Ishikawa (cell line): ENCODE data around the gene ZSCAN5B.

ENCODE experiments used
- CEBPB ChIP-seq: IDR thresholded peaks from 2 replicates; pipeline ENCODE4 v1.6.1; 2012
- CREB1 ChIP-seq: IDR thresholded peaks from 2 replicates; pipeline ENCODE4 v1.6.1; 2012; ENCODE audit warnings: low read depth
- EGR1 ChIP-seq: IDR thresholded peaks from 2 replicates; pipeline ENCODE4 v1.6.1; 2012
- EP300 ChIP-seq: IDR thresholded peaks from 2 replicates; pipeline ENCODE4 v1.6.1; 2012; ENCODE audit warnings: borderline replicate concordance
- FOXM1 ChIP-seq: IDR thresholded peaks from 2 replicates; pipeline ENCODE4 v1.6.1; 2012; ENCODE audit warnings: low read depth, borderline replicate concordance
- NFIC ChIP-seq: IDR thresholded peaks from 2 replicates; pipeline ENCODE4 v1.6.1; 2012
- RAD21 ChIP-seq: IDR thresholded peaks from 2 replicates; pipeline ENCODE4 v1.6.1; 2012; ENCODE audit warnings: low read depth
- REST ChIP-seq: IDR thresholded peaks from 2 replicates; pipeline ENCODE4 v1.6.1; 2012; ENCODE audit warnings: low read depth, mild to moderate bottlenecking
- TAF1 ChIP-seq: IDR thresholded peaks from 2 replicates; pipeline ENCODE4 v1.6.1; 2012; ENCODE audit warnings: low read depth, mild to moderate bottlenecking
- TCF12 ChIP-seq: IDR thresholded peaks from 2 replicates; pipeline ENCODE4 v1.6.1; 2012; ENCODE audit warnings: low read depth
- TEAD4 ChIP-seq: IDR thresholded peaks from 2 replicates; pipeline ENCODE4 v1.6.1; 2012
- USF1 ChIP-seq: IDR thresholded peaks from 2 replicates; pipeline ENCODE4 v1.6.1; 2012
- YY1 ChIP-seq: IDR thresholded peaks from 2 replicates; pipeline ENCODE4 v1.6.1; 2012; ENCODE audit warnings: low read depth
- ZBTB7A ChIP-seq: IDR thresholded peaks from 2 replicates; pipeline ENCODE4 v1.6.1; 2012; ENCODE audit warnings: low read depth
- TF ChIP-seq, protein P1 (sequence below): IDR thresholded peaks from 2 replicates; pipeline ENCODE4 v1.6.1; 2012

Gene ZSCAN5B

DNA sequence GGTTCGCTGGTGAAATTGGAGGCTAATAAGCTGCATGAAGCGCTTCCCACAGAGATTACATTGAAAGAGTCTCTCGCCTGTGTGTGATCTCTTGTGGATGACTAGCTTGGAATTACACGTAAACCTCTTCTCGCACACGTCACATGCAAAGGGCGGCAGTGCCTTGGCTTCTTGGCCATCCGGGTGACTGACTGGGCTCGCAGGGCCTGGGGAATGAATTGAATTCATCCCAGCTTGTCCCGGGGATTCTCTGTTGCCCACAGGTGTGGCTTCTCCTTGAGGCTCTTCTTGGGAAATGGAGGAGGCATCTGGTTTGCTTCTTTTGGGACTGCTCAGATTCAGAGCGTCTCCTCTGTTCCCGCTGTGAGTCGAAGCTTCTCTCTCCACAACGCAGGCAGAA, 24.3 kb upstream of the ZSCAN5B start:
- no peak for TF ChIP-seq TCF12
- TF ChIP-seq FOXM1: no peak
- TF ChIP-seq NFIC: no peak
- TF ChIP-seq EGR1: no peak
- TF ChIP-seq CEBPB: no peak
- TF ChIP-seq RAD21: no peak
- no peak for TF ChIP-seq USF1
- TF ChIP-seq, protein P1, sequence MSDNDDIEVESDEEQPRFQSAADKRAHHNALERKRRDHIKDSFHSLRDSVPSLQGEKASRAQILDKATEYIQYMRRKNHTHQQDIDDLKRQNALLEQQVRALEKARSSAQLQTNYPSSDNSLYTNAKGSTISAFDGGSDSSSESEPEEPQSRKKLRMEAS: no peak
- TF ChIP-seq CREB1: no peak
- TF ChIP-seq TEAD4: no peak
- no peak for TF ChIP-seq EP300
- no peak for TF ChIP-seq TAF1
- TF ChIP-seq ZBTB7A: no peak
- no peak for TF ChIP-seq REST
- TF ChIP-seq YY1: no peak

GRCh38 chr19:56218961-56219360, 21.4 kb upstream of the ZSCAN5B start:
- TF ChIP-seq YY1 (no peak), CEBPB (no peak), RAD21 (no peak), NFIC (no peak), TAF1 (no peak), ZBTB7A (no peak), REST (no peak), EP300 (no peak), CREB1 (no peak)
- TF ChIP-seq, protein P1: no peak

DNA sequence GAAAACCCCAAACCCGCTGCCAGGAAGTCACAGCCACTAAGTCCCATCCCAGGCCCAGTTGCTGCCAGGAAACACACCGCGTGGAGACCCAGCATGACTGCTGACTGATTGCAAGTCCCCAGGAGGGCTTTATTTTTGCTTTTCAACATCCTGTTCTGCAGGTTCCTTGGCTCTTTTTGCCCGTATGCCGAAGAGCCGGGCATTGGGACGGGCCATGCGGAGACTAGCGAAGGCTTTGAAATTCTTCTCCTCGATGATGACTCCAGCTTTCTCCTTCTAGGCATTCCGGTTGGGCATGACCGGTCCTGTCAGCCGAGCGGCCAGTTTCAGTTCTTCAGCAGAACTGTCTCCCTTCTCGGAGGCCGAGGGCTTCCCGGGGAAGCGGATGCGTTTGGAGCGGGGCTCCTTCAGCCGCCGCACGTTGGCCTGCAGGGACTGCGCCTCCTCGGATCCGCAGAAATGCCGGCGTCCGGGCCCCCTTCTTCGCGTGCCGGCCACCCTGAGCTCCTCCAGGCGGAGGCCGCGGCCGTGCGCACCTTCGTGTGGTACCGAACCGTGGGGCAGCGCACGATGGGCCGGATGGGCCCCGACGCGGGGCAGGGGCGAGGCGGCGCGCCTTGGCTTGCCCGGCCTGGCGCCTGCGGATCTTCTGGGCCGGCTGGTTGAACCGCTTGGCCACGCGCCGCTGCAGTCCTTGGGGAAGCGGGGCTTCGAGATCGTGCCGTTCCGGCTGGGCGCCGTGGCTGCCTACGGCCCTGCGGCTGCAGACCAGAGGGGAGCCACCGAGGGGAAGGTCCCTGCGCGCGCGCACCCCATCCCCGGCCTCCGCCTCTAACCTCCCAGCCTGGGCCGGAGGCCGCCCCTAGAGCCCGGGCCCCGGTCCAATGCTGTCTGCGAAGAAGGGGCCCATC, 19.7 kb upstream of the ZSCAN5B start:
- no peak for TF ChIP-seq TAF1
- no peak for TF ChIP-seq CEBPB
- no peak for TF ChIP-seq TEAD4
- TF ChIP-seq NFIC: no peak
- no peak for TF ChIP-seq FOXM1
- TF ChIP-seq ZBTB7A: no peak
- no peak for TF ChIP-seq USF1

DNA sequence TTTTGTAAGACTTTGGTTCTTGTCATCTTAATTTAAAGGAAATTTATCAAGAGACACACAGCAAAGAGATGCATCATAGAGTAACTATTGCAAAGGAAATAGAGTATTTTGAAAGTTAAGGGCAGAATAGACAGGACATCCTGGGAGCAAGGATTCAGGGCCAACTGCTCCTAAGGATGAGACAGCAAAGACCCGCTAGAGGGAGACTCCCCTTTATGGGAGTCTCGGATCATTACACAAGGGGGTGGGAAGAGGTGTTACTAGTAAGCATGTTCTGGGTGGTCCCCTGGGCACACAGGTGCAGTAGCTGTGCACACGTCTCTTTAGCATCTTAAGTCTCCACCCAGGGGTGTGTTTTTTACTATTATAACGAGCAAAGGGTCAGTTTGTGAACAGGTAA, 14.1 kb upstream of the ZSCAN5B start:
- TF ChIP-seq, protein P1: no peak
- TF ChIP-seq FOXM1 (no peak), USF1 (no peak), CREB1 (no peak)

DNA sequence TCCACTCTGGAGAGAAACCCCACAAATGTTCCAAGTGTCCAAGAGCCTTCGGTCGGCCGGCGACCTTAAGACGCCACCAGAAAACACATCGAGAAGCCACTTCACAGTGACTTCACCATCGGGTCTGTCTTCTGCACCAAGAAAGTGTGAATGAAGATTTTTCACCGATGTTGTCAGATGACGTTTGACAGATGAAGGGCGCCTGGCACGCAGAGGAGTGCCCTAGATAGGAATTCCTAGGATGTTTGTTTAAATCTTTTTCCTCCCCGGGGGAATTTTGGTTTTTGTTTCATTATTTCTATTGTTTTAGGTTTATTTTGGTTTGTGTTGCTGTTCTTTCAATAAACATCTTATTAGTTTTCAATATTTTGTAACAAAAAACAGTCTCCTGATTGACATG, 11.5 kb upstream of the ZSCAN5B start:
- TF ChIP-seq TCF12 (no peak), EP300 (no peak), USF1 (no peak), TEAD4 (no peak)
- TF ChIP-seq, protein P1: no peak
